HG03064 (cell line): ENCODE results near the gene MPZL1.
"Not testable (repeated sequence)": the region's sequence is repeated elsewhere in the genome, so short reads cannot be mapped to it uniquely, and the experiment has no call there.

Experiments used
- ATAC-seq: cut with Tn5 transposase; IDR thresholded peaks from one replicate; pipeline ENCODE4 v1.9.1; 2021; ENCODE audit warnings: low read depth; ENCODE audit not compliant: unreplicated experiment

Gene MPZL1

DNA sequence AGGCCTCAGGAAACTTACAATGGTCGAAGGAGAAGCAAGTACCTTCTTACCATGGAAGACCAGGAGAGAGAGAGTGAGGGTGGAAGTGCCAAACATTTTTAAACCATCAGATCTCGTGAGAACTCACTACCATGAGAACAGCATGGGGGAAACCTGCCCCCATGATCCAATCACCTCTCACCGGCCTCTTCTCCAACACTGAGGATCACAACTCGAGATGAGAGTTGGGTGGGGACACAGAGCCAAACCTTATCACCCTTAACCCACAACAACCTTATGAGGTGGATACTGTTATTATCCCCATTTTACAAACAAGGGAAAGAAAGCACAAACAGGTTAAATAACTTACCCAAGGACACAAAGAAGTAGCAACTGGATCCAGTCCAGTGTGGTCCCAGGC lies 80.5 kb downstream of the MPZL1 start:
- ATAC-seq, result no peak

DNA sequence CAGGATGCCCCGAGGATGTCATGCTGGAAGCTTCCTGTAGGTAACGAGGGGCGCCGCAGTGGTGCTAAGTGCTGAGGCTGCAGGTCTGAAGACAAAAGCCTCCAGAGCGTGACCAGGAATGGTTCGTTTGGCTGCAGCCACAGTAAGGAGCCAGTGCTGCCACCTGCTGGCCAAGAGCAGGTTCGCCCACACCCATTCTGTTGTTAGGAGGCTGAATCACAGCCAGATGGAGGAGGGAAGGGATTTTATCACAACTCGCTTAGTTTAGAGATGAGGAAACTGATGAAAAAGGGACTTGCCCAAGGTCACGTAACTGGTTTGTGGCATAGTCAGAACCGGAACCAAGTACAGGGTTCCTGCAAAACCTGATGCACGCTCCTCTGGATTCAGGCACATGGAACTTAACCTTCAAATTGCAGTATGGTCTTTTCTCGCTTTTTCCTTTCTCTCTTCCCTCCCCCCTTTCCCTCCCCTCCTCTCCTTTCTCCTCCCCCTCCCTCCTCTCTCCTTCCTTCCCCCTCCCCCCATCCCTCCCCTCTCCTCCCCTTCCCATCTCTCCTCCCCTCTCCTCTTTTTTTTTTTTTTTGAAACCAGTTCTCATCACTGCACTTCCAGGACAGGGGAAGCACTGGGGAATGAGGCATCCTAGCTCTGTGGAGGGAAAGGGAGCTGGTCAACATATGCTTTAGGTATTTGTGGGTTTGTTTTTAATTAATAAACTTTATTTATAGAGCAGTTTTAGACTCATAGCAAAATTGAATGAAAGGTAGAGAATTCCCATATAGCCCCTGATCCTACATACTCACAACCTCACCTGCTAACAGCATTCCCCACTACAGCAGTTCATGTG lies 81.8 kb downstream of the MPZL1 start:
- ATAC-seq, result peak; percentile 80

DNA sequence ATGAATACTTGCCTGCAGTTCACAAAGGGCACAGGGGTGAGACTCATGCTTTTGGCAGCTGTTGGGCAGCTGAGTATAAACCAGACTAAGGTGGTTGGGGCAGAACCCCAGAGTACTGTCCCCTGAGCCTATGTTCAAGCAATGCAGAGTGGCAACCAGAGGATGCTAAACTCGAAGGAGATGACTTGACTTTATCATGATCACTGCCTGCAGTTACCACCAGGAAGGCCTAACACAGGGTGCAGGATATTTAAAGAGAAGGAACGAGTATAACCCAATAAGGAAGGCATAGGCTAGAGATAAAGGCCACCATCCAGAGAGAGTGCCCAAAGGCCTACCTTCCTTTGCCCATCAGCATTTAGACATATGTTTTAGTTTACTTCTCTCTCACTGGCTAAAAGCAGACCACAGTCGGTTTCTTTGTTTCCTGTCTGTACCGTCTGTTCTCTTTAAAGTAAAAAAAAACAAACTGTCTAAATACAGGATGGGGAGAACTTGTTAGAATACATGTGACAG lies 83.3 kb downstream of the MPZL1 start:
- no peak for ATAC-seq

DNA sequence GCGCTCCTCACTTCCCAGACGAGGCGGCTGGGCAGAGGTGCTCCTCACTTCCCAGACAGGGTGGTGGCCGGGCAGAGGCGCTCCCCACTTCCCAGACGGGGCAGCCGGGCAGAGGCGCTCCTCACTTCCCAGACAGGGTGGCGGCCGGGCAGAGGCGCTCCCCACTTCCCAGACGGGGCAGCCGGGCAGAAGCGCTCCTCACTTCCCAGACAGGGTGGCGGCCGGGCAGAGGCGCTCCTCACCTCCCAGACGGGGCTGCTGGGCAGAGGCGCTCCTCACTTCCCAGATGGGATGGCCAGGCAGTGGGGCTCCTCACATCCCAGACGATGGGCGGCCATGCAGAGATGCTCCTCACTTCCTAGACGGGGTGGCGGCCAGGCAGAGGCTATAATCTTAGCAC lies 84.5 kb downstream of the MPZL1 start:
- not testable (repeated sequence) for ATAC-seq

DNA sequence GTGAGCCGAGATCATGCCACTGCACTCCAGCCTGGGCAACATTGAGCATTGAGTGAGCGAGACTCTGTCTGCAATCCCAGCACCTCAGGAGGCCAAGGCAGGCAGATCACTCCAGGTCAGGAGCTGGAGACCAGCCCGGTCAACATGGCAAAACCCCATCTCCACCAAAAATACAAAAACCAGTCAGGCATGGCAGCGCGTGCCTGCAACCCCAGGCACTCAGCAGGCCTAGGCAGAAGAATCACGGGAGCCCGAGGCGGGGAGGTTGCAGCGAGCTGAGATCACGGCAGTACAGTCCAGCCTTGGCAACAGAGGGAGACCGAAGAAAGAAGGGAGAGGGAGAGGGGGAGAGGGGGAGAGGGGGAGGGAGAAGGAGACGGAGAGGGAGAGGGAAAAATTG lies 84.9 kb downstream of the MPZL1 start:
- ATAC-seq, result not testable (repeated sequence)

DNA sequence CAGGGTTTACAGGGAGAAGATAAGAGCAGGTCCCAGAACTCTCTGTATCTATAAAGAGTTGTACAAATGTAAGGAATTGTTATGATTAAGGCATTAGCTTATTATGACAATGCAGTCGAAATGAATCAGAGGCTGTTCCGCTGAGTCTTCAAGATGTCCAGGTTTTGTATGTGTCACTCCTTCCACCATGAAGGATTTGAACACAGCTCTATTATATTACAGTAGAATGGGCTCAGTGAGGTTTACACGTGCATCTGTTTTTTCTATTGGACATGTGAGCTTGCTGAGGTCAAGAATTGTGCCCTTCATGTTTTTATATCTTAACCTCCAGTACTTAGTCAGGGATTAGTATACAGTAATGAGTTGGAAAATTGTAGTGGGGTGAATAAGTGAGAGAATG lies 86.3 kb downstream of the MPZL1 start:
- no peak for ATAC-seq

DNA sequence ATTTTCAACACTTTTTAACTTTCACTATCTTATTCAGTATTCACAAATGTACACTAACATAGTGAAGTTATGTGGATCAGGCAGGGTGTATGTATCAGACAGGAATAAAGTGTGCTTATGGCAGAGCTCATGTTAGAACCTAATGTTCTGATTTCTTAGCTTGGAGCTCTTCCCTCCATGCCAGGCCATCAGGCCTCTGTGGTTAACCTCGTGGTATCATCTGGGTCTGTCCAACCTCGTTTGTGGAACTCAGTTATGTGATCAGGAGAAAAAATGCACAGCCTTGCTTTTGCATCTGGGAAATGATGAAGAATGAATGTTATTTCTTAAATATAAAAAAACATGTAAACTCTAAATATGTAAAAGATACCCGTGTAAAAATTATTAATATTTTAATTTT lies 86.9 kb downstream of the MPZL1 start:
- ATAC-seq, result no peak

DNA sequence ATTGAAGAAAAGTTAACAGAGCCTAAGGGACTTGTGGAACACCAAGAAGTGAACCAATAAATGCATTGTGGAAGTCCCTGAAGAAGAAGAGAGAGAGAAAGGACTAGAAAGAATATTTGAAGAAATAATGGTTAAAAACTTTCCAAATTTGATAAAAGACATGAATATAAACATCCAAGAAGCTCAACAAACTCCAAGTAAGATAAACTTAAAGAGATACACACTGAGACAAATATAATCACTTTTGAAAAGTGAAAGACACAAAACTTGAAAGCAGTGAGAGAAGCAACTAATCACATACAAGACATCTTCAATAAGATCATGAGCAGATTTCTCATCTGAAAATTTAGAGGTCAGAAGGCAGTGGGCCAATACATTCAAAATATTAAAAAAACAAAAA lies 91.2 kb downstream of the MPZL1 start:
- ATAC-seq, result no peak

DNA sequence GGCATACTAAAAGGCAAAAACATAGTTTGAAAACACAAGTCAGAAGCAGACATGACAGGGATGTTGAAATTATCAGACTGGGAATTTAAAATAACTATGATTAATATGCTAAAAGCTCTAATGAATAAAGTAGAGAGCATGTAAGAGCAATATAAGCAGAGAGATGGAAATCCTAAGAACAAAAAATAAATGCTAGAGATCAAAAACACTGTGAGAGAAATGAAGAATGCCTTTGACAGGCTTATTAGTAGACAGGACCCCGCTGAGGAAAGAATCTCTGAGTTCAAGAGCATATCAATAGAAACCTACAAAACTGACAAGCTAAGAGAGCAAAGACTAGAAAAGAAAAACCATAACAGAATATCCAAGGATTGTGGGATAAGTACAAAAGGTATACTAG lies 93.9 kb downstream of the MPZL1 start:
- no peak for ATAC-seq

DNA sequence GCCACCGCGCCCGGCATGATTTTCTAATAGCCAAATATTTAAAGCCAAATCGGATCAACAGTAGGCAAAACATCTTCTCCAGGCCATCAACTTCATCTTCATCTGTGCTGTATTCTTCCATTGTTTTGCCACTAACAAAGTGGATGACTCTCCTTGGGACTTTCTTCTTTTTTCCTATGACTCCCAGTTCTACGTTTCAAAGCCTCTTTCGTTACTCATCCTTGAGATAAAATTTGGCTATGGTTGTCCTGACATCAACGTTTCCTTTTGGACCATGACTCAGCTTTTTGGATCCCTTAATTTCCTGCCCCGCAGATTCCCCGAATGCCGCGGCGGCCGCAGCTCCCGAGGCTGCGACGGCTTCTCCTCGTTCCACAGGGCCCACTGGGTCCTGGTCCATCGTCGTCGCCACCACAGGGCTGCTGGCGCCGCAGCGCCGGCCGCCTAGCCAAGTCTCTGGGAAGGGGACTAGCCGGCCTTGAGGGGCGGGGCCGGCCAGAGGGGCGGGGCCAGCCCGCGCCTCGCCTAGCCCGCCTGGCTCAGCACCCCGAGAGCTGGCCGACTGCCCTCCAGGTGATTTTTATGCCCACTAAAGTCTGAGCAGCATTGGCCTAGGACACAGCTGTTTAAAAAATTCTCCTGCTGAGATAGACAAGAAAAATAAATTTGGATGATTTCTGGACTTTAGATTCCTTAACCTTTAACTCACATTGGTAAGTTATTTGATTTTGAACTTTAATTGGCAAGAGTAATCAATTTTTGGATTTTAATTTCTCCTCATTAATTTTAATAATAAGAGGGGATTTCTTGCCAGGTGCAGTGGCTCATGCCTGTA lies 98.3 kb downstream of the MPZL1 start:
- no peak for ATAC-seq

DNA sequence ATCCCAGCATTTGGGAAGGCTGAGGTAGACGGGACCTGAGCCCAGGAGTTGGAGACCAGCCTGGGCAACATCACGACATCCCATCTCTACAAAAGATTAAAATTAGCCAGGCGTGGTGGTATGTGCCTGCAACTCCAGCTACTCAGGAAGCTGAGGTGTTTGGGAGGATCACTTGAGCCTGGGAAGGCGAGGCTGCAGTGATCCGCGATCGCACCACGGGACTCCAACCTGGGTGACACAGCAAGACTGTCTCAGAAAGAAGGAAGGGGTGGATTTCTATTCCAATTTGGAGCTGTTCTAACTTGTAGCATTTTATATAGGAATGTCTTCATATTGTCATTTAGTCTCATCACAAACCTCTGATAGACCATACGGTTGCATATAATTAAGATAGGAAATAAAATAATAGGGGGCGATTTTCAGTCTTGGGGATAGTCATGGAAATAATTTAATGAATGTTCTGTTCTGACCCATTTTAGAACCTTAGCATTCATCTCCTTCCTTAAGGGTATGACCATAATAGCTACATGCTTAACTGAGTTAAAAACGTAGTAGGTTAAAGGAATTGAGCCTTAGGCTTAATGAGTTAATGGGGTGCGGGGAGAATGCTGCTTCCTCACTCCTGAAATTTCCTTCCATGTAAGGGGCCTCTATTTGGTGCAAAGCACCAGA lies 99.0 kb downstream of the MPZL1 start:
- no peak for ATAC-seq

DNA sequence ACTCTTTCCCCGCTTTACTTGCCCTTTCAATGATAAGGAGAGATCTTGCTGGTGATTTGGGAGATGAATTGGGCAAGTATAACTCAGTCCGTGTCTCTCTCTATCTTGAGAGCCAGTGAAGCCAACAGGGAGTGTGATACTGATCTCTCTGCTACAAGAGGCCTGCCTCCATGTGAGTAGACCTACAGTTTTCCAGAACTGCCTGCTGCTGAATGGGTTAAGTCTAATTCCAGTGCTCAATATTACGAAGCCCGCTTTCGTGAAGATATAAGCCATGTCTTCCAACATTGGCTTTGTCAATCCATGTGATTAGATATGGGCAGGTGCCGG lies 99.5 kb downstream of the MPZL1 start:
- ATAC-seq, result no peak

DNA sequence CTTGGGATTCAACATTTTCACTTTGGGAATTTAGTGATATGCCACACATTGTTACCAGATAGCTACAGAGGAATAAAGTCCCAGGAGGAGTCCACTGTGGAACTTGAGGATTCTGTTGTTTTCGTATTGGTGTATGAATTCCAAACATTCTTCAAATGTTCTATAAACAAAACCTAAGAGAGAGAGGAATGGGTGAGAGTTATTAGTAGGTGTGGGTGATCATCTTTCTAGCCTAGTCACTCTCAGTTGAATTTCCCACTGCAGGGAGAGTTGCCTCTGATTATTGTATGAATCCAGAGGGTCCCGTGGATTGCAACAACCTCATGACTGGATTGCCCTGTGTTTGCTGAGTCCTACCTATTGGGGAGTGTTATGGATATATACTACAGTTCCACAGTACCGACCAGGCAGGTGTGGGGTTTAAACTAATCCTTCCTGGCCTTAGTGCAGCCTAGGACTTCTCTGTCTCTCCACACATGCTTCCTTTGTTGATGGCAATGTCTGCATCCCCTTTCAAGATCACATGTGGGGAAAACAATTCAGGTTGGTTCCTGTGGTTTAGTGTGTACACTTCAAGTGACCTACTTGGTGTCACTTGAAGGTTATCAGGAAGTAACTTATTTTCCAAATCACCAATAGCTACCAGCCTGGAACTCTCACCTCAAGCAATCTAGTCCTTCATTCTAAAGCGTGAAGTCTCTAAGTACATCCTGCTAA lies 100.3 kb downstream of the MPZL1 start:
- no peak for ATAC-seq

DNA sequence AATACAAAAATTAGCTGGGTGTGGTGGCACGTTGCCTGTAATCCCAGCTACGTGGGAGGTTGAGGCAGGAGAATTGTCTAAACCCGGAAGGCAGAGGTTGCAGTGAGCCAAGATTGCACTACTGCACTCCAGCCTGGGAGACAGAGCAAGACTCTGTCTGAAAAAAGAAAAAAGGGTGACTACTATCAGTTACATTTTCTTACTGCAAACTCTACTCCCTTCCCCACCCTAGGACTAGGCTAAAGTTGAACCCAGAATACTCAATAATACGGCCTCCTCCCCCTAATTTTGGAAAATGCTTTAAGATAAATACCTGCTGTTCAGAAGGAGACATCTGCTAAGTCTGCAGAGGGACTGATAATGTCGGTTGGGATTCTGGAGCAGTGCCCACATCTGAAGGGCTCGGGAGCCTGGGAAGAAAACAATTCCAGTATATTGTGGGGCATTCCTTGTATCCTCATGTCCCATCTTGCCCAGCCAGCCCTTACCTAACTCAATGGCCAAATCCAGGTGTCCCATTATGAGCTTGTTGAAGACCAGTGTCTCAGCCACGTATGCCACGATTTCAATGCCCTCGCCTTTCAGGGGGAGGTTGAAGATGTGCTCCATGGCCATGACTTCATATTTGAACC lies 102.5 kb downstream of the MPZL1 start:
- ATAC-seq, result no peak

DNA sequence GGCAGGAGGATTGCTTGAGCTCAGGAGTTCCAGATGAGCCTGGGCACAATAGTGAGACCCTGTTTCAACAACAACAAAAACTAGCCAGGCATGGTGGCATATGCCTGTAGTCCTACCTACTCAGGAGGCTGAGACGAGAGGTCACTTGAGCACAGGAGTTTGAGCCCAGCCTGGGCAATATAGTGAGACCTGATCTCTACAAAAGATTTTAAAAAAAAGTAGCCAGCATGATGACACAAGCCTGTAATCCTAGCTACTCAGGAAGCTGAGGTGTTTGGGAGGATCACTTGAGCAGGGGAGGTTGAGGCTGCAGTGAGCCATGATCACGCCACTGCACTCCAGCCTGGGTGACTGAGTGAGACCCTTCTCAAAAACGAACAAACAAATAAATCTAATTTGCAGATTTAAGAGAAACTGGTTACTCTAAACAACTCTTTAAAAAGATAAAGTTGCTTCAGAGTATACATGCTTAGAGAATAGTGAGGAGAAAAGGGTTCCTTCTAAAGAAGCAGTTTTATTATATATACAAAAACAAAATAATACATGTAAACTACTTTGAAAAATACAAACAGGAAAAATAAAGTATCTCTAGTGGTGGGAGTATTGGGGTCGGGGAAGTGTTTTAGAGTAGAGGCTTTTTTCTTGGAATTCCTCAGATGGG lies 103.8 kb downstream of the MPZL1 start:
- no peak for ATAC-seq

DNA sequence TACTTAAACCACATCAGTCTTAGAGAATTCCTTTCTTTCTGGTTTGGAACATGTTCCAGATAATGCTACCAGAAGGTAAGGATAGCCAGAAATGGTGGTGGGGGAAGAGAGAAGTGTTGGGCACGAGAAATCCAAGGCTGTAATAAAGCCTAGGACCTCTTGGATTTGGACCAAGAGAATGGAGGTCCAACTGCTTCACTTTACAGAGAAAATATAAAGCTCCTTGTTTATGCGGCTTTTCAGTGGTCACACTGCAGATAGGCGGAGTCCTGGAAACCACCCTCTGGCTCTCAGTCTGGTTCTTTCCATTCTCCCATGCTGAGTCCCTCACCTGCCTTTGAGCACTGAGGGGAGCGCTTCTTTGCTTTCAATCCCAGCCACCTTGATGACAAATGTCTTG lies 104.3 kb downstream of the MPZL1 start:
- ATAC-seq, result no peak

DNA sequence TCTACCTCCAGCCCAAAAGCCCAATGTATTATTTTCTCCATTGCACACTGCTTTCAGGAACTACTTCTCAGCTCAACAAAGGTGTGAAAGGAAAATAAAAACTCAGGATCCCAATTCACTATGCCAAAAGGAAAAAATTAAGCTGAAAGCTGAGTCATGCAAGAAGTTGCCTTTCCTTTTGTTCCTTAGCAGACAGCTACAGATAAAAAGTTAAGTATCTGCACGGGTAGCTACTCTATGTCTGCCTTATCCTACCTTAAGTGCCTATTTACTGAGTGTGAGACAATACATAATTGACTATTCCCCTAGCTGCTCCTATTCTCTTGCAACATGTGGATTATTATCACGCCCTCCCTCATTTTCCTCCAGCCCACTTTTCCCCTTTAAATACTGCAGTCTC lies 108.1 kb downstream of the MPZL1 start:
- ATAC-seq, result no peak

DNA sequence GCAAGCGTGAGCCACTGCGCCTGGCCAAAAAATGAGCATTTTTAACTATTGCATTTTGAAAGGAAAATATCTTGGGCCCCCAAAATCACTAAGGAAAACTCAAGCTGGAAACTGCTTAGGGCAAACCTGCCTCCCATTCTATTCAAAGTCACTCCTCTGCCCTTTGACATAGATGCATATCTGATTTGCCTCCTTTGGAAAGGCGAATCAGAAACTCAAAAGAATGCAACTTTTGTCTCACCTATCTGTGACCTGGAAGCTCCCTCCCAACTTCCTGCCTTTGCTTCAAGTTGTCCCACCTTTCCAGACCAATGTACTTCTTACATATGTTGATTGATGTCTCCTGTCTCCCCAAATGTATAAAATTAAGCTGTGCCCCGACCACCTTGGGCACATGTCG lies 108.9 kb downstream of the MPZL1 start:
- ATAC-seq, result not testable (repeated sequence)

DNA sequence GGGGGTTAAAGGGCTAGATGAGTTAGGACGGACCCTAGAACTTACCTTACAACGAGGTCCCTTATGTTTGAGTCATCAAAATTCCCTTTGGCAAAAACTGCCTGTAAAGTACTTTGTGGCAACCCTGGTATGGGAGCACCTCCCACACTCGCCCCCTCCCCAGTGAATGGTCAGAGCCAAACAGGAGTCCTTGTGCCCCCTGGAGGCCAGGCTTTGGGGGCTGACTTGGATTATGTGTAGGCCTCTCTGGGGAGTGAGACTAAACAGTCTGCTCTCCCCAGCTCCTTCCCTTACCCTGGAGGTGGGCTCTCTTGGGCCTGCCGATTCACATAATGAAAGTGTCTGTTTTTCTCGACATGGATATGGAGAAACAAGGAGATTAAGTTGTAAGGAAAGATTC lies 110.9 kb downstream of the MPZL1 start:
- no peak for ATAC-seq

DNA sequence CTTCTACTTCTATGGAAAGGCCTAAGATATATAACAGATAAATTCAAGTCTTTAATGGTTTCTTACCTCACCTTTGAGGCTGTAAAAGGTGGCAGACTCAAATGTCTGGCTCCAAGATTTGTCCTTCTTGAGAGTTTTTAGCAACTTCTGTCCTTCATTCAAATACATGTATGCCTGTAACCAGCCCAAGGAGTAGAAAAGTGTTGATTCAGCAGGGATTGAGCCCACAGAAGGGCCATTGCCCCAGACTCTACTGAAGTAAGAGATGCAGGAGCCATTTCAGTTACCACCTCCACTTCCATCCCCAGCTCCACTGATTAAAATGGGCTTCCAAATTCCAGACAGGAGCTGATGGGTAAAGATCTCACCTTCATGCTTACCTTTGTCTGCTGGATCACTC lies 112.1 kb downstream of the MPZL1 start:
- no peak for ATAC-seq
